ENCODE data around the gene SLC22A23. TPM values are rescaled to one million over a fixed set of nuclear protein-coding genes. Genes with fewer than 3 reads are reported as not detected.
A peak's percentile ranks its signal among the peaks of the same experiment; 100 is the strongest.

The SLC22A23 gene
- total RNA-seq, 2 donors from 2014 or later = 11.1 to 13.3 TPM

- DNase-seq = no peak
- no peak overlapping the region for H3K9ac ChIP-seq (ENCODE audit: extremely low read depth, low read length, poor library complexity, severe bottlenecking)
- no peak overlapping the region for H3K27ac Mint-ChIP-seq
- no peak overlapping the region for H3K4me3 ChIP-seq (ENCODE audit: low read length)
- no peaks in the 10 kb centered on the region for H3K36me3 ChIP-seq (ENCODE audit: control insufficient read depth, insufficient read depth, low read length)
- H3K36me3 Mint-ChIP-seq (ENCODE audit: low read depth) = no peaks in the 10 kb centered on the region
- H3K4me1 ChIP-seq (ENCODE audit: control insufficient read depth, insufficient read depth, low read length) = no peaks in the 10 kb centered on the region
- no peak for TF ChIP-seq CTCF (conservative IDR thresholded peaks at IDR 0.05)
- H3K27ac ChIP-seq (ENCODE audit: low read depth, low read length) = no peak overlapping the region
- no peaks in the 10 kb centered on the region for H3K27me3 Mint-ChIP-seq (ENCODE audit: insufficient read depth)
- no peak overlapping the region for H3K4me3 Mint-ChIP-seq
- no peaks in the 10 kb centered on the region for H3K9me3 Mint-ChIP-seq
- 96 to 100% methylated on average over 2 to 7 of the region's 7 CpGs for WGBS, 2 experiments (ENCODE audit: insufficient coverage in 1 of 2, insufficient read length in 1 of 2)
- no peaks in the 10 kb centered on the region for H3K27me3 ChIP-seq (ENCODE audit: control insufficient read depth, insufficient read depth, low read length, poor library complexity, severe bottlenecking)
- no peaks in the 10 kb centered on the region for H3K9me3 ChIP-seq (ENCODE audit: control insufficient read depth, low read length)
- peaks cover 29% of the 10 kb centered on the region for H3K4me1 Mint-ChIP-seq
Observed at GRCh38 chr6:3347826-3348225, 109.0 kb downstream of the SLC22A23 start.

GRCh38 chr6:3347247-3347646, 109.6 kb downstream of the SLC22A23 start:
- DNase-seq = peak; percentile 50
- Histone ChIP-seq H3K9ac (ENCODE audit: extremely low read depth, low read length, poor library complexity, severe bottlenecking) (no peak overlapping the region), H3K36me3 (ENCODE audit: control insufficient read depth, insufficient read depth, low read length) (no peaks in the 10 kb centered on the region), H3K27ac (ENCODE audit: low read depth, low read length) (no peak overlapping the region), H3K4me3 (ENCODE audit: low read length) (no peak overlapping the region), H3K9me3 (ENCODE audit: control insufficient read depth, low read length) (no peaks in the 10 kb centered on the region), H3K27me3 (ENCODE audit: control insufficient read depth, insufficient read depth, low read length, poor library complexity, severe bottlenecking) (no peaks in the 10 kb centered on the region), H3K4me1 (ENCODE audit: control insufficient read depth, insufficient read depth, low read length) (no peaks in the 10 kb centered on the region)
- 93% methylated on average over 6 to 7 of the region's 7 CpGs for WGBS, 2 experiments (ENCODE audit: insufficient coverage in 1 of 2, insufficient read length in 1 of 2)
- Mint-ChIP-seq H3K4me1 (peaks cover 35% of the 10 kb centered on the region), H3K36me3 (ENCODE audit: low read depth) (no peaks in the 10 kb centered on the region), H3K9me3 (no peaks in the 10 kb centered on the region), H3K27ac (peak overlapping the region; percentile 13), H3K4me3 (no peak overlapping the region), H3K27me3 (ENCODE audit: insufficient read depth) (no peaks in the 10 kb centered on the region)
- no peak for TF ChIP-seq CTCF (conservative IDR thresholded peaks at IDR 0.05)

- Histone ChIP-seq H3K27me3 (ENCODE audit: control insufficient read depth, insufficient read depth, low read length, poor library complexity, severe bottlenecking) (no peaks in the 10 kb centered on the region), H3K9me3 (ENCODE audit: control insufficient read depth, low read length) (no peaks in the 10 kb centered on the region), H3K27ac (ENCODE audit: low read depth, low read length) (no peak overlapping the region), H3K4me1 (ENCODE audit: control insufficient read depth, insufficient read depth, low read length) (no peaks in the 10 kb centered on the region), H3K36me3 (ENCODE audit: control insufficient read depth, insufficient read depth, low read length) (no peaks in the 10 kb centered on the region), H3K9ac (ENCODE audit: extremely low read depth, low read length, poor library complexity, severe bottlenecking) (no peak overlapping the region), H3K4me3 (ENCODE audit: low read length) (no peak overlapping the region)
- TF ChIP-seq CTCF (conservative IDR thresholded peaks at IDR 0.05) = no peak
- no peaks in the 10 kb centered on the region for H3K27me3 Mint-ChIP-seq (ENCODE audit: insufficient read depth)
- H3K4me3 Mint-ChIP-seq = no peak overlapping the region
- H3K9me3 Mint-ChIP-seq = no peaks in the 10 kb centered on the region
- peaks cover 39% of the 10 kb centered on the region for H3K4me1 Mint-ChIP-seq
- H3K36me3 Mint-ChIP-seq (ENCODE audit: low read depth) = no peaks in the 10 kb centered on the region
- 93 to 94% methylated on average over 2 of the region's 2 CpGs for WGBS, 2 experiments (ENCODE audit: insufficient coverage in 1 of 2, insufficient read length in 1 of 2)
- DNase-seq = no peak
- H3K27ac Mint-ChIP-seq = no peak overlapping the region
Observed at GRCh38 chr6:3346476-3346875, 110.4 kb downstream of the SLC22A23 start.
